HG03135 (cell line): Measurements from ENCODE around the gene CABS1.

Source experiments
- ATAC-seq: cut with Tn5 transposase; IDR thresholded peaks from one replicate; pipeline ENCODE4 v1.9.1; 2021; ENCODE audit warnings: mild to moderate bottlenecking, moderate library complexity; ENCODE audit not compliant: unreplicated experiment

CABS1 gene

DNA sequence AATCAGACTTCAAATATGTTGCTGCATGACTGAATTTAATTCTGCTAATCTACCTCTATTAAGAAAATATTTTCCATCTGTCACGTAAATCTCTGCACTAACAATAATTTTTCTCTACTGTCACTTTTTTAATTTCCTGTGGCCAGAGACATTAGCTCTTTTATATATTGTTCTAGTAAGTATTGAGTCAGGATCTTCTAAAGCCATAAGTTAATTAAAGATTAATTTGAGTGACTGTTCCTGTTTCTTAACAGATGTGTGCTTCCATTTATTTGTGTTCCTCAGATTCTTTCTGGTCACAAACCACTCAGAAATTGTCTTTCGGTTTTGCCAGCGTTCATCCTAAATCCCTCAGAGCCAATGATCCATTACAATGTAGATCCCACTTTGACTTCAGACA is 45.8 kb downstream of the CABS1 start:
- ATAC-seq: no peak

DNA sequence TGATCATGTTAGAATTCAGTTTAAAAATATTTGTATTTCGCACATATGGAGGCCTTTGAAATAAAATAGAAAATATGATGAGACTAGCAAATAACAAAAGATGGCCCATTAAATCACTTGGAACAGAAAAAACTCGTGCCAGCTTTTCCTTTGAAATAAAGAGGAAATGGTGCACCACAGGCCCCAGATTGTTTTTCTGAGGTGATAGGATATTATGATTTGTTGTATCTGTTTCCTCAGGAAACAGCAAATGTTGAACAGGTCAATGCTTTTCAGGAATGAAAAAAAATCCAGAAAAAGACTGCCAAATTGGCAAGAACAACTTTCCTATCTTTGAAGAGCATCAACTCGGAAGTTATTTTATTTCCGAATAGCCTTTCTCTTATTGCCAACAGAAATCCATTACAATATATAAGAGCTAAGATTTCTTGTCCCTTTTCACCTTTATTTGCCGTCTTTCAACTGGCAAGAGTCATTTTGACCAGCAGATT is 48.0 kb downstream of the CABS1 start, which contains the start of gene SMR3B:
TSS of gene SMR3B (plus strand) at position 441 of the 491 bp plus-strand sequence. CDS start 1,380 bp downstream, outside the sequence.
- no peak for ATAC-seq
